Smooth muscle cell (in vitro differentiated cells): ENCODE results near the gene PTAR1. TPM values are rescaled to one million over a fixed set of nuclear protein-coding genes. Genes with fewer than 3 reads are reported as not detected.

Experiments used
- DNase-seq: peaks from one replicate; lab custom pipeline; 2025; ENCODE audit not compliant: unreplicated experiment; lab: John Stamatoyannopoulos, UW
- H2AFZ ChIP-seq: fragments of 200-600 bp; sonication (generic); 2 replicates; pipeline ENCODE4 v1.6.0; 2016; ENCODE audit warnings: antibody characterized with exemption, low read depth, mild to moderate bottlenecking
- H3F3A ChIP-seq: fragments of 200-600 bp; sonication (generic); 2 replicates; pipeline ENCODE4 v1.6.0; 2017; ENCODE audit warnings: antibody characterized with exemption, low read depth
- H3K27ac ChIP-seq: fragments of 200-600 bp; sonication (generic); 2 replicates; pipeline ENCODE4 v1.5.1; 2016; ENCODE audit warnings: low read depth, mild to moderate bottlenecking
- H3K27me3 ChIP-seq: fragments of 200-600 bp; sonication (generic); 2 replicates; pipeline ENCODE4 v1.6.1; 2016; ENCODE audit warnings: low read depth, mild to moderate bottlenecking
- H3K36me3 ChIP-seq: fragments of 200-600 bp; sonication (generic); 2 replicates; pipeline ENCODE4 v1.5.1; 2016; ENCODE audit warnings: low read depth
- H3K4me1 ChIP-seq: fragments of 200-600 bp; sonication (generic); 2 replicates; pipeline ENCODE4 v1.5.1; 2016; ENCODE audit warnings: low read depth
- H3K4me2 ChIP-seq: fragments of 200-600 bp; sonication (generic); 2 replicates; pipeline ENCODE4 v1.6.0; 2016; ENCODE audit warnings: mild to moderate bottlenecking
- H3K4me3 ChIP-seq: fragments of 200-600 bp; sonication (generic); 2 replicates; pipeline ENCODE4 v1.5.1; 2016; ENCODE audit warnings: mild to moderate bottlenecking
- H3K79me2 ChIP-seq: fragments of 200-600 bp; sonication (generic); 2 replicates; pipeline ENCODE4 v1.6.0; 2016; ENCODE audit warnings: low read depth, mild to moderate bottlenecking
- H3K9ac ChIP-seq: fragments of 200-600 bp; sonication (generic); 2 replicates; pipeline ENCODE4 v1.6.0; 2016; ENCODE audit warnings: low read depth
- H3K9me3 ChIP-seq: fragments of 200-600 bp; sonication (generic); replicated peaks from 2 replicates; pipeline ENCODE4 v1.5.1; 2016; ENCODE audit warnings: low read depth
- H4K20me1 ChIP-seq: fragments of 200-600 bp; sonication (generic); 2 replicates; pipeline ENCODE4 v1.6.0; 2016; ENCODE audit warnings: low read depth
- CTCF ChIP-seq: fragments of 200-600 bp; sonication (generic); IDR thresholded peaks from 2 replicates; pipeline ENCODE4 v1.5.1; 2017; ENCODE audit warnings: borderline replicate concordance, mild to moderate bottlenecking, antibody characterized with exemption; ENCODE audit not compliant: insufficient read depth, poor library complexity, severe bottlenecking
- WGBS: methylation state at CpG from one replicate; pipeline ENCODE4 v1.1.7; 2016; ENCODE audit warnings: low lambda C conversion rate; 5-methylcytosine and 5-hydroxymethylcytosine counted together
- polyA plus RNA-seq: library from polyadenylated mRNA; unstranded; fragments of >200 nt; fragmentation: Nextera tagmentation; extraction: Ambion mirVana; gene quantifications from 2 replicates; pipeline ENCODE4 v1.2.1, GENCODE V29; 2016
- total RNA-seq: library from RNA; depleted of rRNA; stranded (reverse); fragments of >200 nt; gene quantifications from 2 replicates; pipeline ENCODE4 v1.2.3, GENCODE V29; 2014

PTAR1 gene
- total and polyA plus RNA-seq, 2 experiments from 2014 or later: 6.8 to 98.8 TPM

GRCh38 chr9:69755205-69755604 lies 4.6 kb downstream of the PTAR1 start:
- no peaks in the 10 kb centered on the region for H3K9me3 ChIP-seq
- H3K79me2 ChIP-seq: peaks cover 73% of the 10 kb centered on the region
- no peak overlapping the region for H3K27ac ChIP-seq
- H2AFZ ChIP-seq: no peak overlapping the region
- H4K20me1 ChIP-seq: peaks cover 75% of the 10 kb centered on the region
- H3F3A ChIP-seq: no peaks in the 10 kb centered on the region
- no peak overlapping the region for H3K9ac ChIP-seq
- peaks cover 23% of the 10 kb centered on the region for H3K4me1 ChIP-seq
- no peak overlapping the region for H3K4me3 ChIP-seq
- H3K36me3 ChIP-seq: no peaks in the 10 kb centered on the region
- no peak for DNase-seq
- no peak overlapping the region for H3K4me2 ChIP-seq
- H3K27me3 ChIP-seq: no peaks in the 10 kb centered on the region
- no peak for TF ChIP-seq CTCF
- 91% methylated on average over 2 of the region's 2 CpGs for WGBS

GRCh38 chr9:69753830-69754229 lies 6.0 kb downstream of the PTAR1 start:
- no peak for DNase-seq
- Histone ChIP-seq H3K4me3 (no peak overlapping the region), H3K4me1 (peaks cover 21% of the 10 kb centered on the region), H3K4me2 (no peak overlapping the region), H2AFZ (no peak overlapping the region), H3F3A (no peaks in the 10 kb centered on the region), H3K9ac (no peak overlapping the region), H3K36me3 (no peaks in the 10 kb centered on the region), H3K9me3 (no peaks in the 10 kb centered on the region), H3K79me2 (peaks cover 81% of the 10 kb centered on the region), H3K27me3 (no peaks in the 10 kb centered on the region), H3K27ac (no peak overlapping the region), H4K20me1 (peaks cover 89% of the 10 kb centered on the region)
- WGBS: 95% methylated on average over 3 of the region's 3 CpGs
- no peak for TF ChIP-seq CTCF

- Histone ChIP-seq H3K4me3 (no peak overlapping the region), H4K20me1 (peaks cover 100% of the 10 kb centered on the region), H3F3A (no peaks in the 10 kb centered on the region), H3K4me1 (no peaks in the 10 kb centered on the region), H3K9ac (no peak overlapping the region), H3K79me2 (peaks cover 46% of the 10 kb centered on the region), H3K27ac (no peak overlapping the region), H3K4me2 (no peak overlapping the region), H2AFZ (no peak overlapping the region), H3K9me3 (no peaks in the 10 kb centered on the region), H3K36me3 (no peaks in the 10 kb centered on the region), H3K27me3 (no peaks in the 10 kb centered on the region)
- no peak for DNase-seq
- 45% methylated on average over 2 of the region's 2 CpGs for WGBS
- TF ChIP-seq CTCF: no peak
Measured at GRCh38 chr9:69750085-69750484, 9.7 kb downstream of the PTAR1 start.

- peaks cover 99% of the 10 kb centered on the region for H4K20me1 ChIP-seq
- no peak for TF ChIP-seq CTCF
- H3F3A ChIP-seq: no peaks in the 10 kb centered on the region
- no peak overlapping the region for H2AFZ ChIP-seq
- no peak overlapping the region for H3K4me2 ChIP-seq
- H3K9me3 ChIP-seq: no peaks in the 10 kb centered on the region
- H3K4me3 ChIP-seq: no peak overlapping the region
- no peaks in the 10 kb centered on the region for H3K36me3 ChIP-seq
- 80% methylated on average over 2 of the region's 2 CpGs for WGBS
- no peak overlapping the region for H3K27ac ChIP-seq
- no peak for DNase-seq
- peaks cover 46% of the 10 kb centered on the region for H3K79me2 ChIP-seq
- H3K4me1 ChIP-seq: no peaks in the 10 kb centered on the region
- H3K27me3 ChIP-seq: no peaks in the 10 kb centered on the region
- no peak overlapping the region for H3K9ac ChIP-seq
Measured at GRCh38 chr9:69748304-69748703, 11.5 kb downstream of the PTAR1 start.
